ENCODE measurements around the gene LMO7. TPM values are rescaled to one million over a fixed set of nuclear protein-coding genes. Genes with fewer than 3 reads are reported as not detected.

Gene LMO7
- total and polyA plus RNA-seq, 2 of the 13 experiments (the other 11 are each of a cell fraction or from before 2014, with no cell fraction given): 34.0 to 121 TPM

GRCh38 chr13:75635101-75635827, 866 bp upstream of the LMO7 start (continued):
- TF ChIP-seq ZFP91 (CRISPR knock-in tag; IDR thresholded peaks at IDR 0.05; ENCODE audit: borderline replicate concordance) (no peak), BCL3 (CRISPR knock-in tag; IDR thresholded peaks at IDR 0.05) (peak; percentile 93), GABPA (IDR thresholded peaks at IDR 0.05; ENCODE audit: low read depth, low read length) (no peak), GABPA (CRISPR knock-in tag; IDR thresholded peaks at IDR 0.05; ENCODE audit: low read depth) (no peak), ZNF616 (CRISPR knock-in tag; IDR thresholded peaks at IDR 0.05; ENCODE audit: low read depth) (0 out of 2 replicates have a peak, but pooled peaks have one; percentile 51), FLYWCH1 (CRISPR knock-in tag; IDR thresholded peaks at IDR 0.05) (no peak), ZHX2 (IDR thresholded peaks at IDR 0.05; ENCODE audit: low read depth) (no peak), ZHX2 (CRISPR knock-in tag; IDR thresholded peaks at IDR 0.05; ENCODE audit: borderline replicate concordance) (peak; percentile 66), MTA1 (CRISPR knock-in tag; IDR thresholded peaks at IDR 0.05; ENCODE audit: borderline replicate concordance) (peak; percentile 63; the same call in 1 of the 2 replicates), MTF2 (CRISPR knock-in tag; IDR thresholded peaks at IDR 0.05; ENCODE audit: borderline replicate concordance) (0 out of 2 replicates have a peak, but pooled peaks have one; percentile 44), ZNF83 (CRISPR knock-in tag; IDR thresholded peaks at IDR 0.05; ENCODE audit: borderline replicate concordance) (peak; percentile 88; the same call in 1 of the 2 replicates), ZNF781 (CRISPR knock-in tag; IDR thresholded peaks at IDR 0.05; ENCODE audit: borderline replicate concordance, not compliant biosample characterization) (peak; percentile 74), ZMYM3 (CRISPR knock-in tag; IDR thresholded peaks at IDR 0.05) (peak; percentile 26; the same call in 1 of the 2 replicates), ARHGAP35 (CRISPR knock-in tag; IDR thresholded peaks at IDR 0.05; ENCODE audit: borderline replicate concordance) (0 out of 2 replicates have a peak, but pooled peaks have one; percentile 76), DNMT1 (CRISPR knock-in tag; IDR thresholded peaks at IDR 0.05) (no peak), ZNF230 (CRISPR knock-in tag; IDR thresholded peaks at IDR 0.05) (no peak), TBL1XR1 (IDR thresholded peaks at IDR 0.05; ENCODE audit: borderline replicate concordance, low read length, partially characterized antibody) (no peak), JUN (CRISPR knock-in tag; IDR thresholded peaks at IDR 0.05) (no peak), SAP130 (CRISPR knock-in tag; IDR thresholded peaks at IDR 0.05; ENCODE audit: low read depth) (peak; percentile 53)

Measured in HepG2 (cell line).